HCT116 (cell line): ENCODE measurements around the gene CTNNA2. TPM values are rescaled to one million over a fixed set of nuclear protein-coding genes. Genes with fewer than 3 reads are reported as not detected.

ENCODE experiments used
- ATAC-seq: fragments of 200-7000 bp; cut with Tn5 transposase; 2 replicates; pipeline ENCODE4 v1.9.1; 2020; ENCODE audit warnings: mild to moderate bottlenecking, moderate library complexity
- BruUV-seq: library from RNA; stranded (reverse); fragments of 400-500 nt; replicated peaks from 2 replicates; lab custom pipeline; 2021; lab: Mats Ljungman, UMichigan
- CTCF ChIA-PET: fragments of 300-600 bp; sonication (Branson Sonifier 250); formaldehyde crosslinking; loops from one replicate; lab custom pipeline; 2021; ENCODE audit warnings: antibody characterized with exemption; lab: Charles Lee
- POLR2A ChIA-PET: fragments of 300-600, 350-600 bp; sonication (Branson Sonifier 250); formaldehyde crosslinking; loops from one replicate; lab custom pipeline; 2021; ENCODE audit warnings: antibody characterized with exemption; lab: Charles Lee
- RAD21 ChIA-PET, 2 experiments: fragments of 300-600 bp; sonication (Branson Sonifier 250); formaldehyde crosslinking; loops; one replicate each; lab custom pipeline; 2023; ENCODE audit warnings: low total read pairs in 2 of 2; ENCODE audit not compliant: uncharacterized antibody in 2 of 2, unreplicated experiment in 2 of 2, low non-redundant PET in 1 of 2; lab: Charles Lee
- DNase-seq: peaks from one replicate; pipeline ENCODE4 v3.0.0-alpha.2; 2010; ENCODE audit warnings: low read depth, low spot score
- H2AFZ ChIP-seq: fragments of 200-600 bp; shearing (Covaris generic), sonication (generic); 2 replicates; pipeline ENCODE4 v1.6.1; 2017; ENCODE audit warnings: low read depth, mixed run types, mixed read lengths, antibody characterized with exemption, low read length; ENCODE audit not compliant: poor library complexity, severe bottlenecking
- H3K27ac ChIP-seq: 2 replicates; pipeline ENCODE4 v1.5.1; 2012; ENCODE audit warnings: low read depth, low read length
- H3K27me3 ChIP-seq: fragments of 200-600 bp; sonication (generic); 2 replicates; pipeline ENCODE4 v1.6.1; 2016; ENCODE audit warnings: mixed run types, low read length, mixed read lengths; ENCODE audit not compliant: insufficient read depth
- H3K36me3 ChIP-seq, 2 experiments: fragments of 200-500 bp in 1 of 2; fragments of 200-600 bp in 1 of 2; sonication (Bioruptor generic) in 1 of 2; sonication (generic) in 1 of 2; 2 replicates each; pipeline versions ENCODE4 v1.5.1 to v1.6.1; 2014 to 2016; ENCODE audit warnings: low read length in 2 of 2, inconsistent platforms in 1 of 2, mixed read lengths in 1 of 2, mixed run types in 1 of 2; ENCODE audit not compliant: insufficient read depth in 2 of 2, control insufficient read depth in 1 of 2
- H3K4me1 ChIP-seq, 2 experiments: fragments of 200-600 bp in 1 of 2; sonication (generic) in 1 of 2; 2 replicates each; pipeline versions ENCODE4 v1.5.1 to v1.6.1; 2012 to 2017; ENCODE audit warnings: low read length in 2 of 2, inconsistent platforms in 1 of 2, mild to moderate bottlenecking in 1 of 2, mixed read lengths in 1 of 2, mixed run types in 1 of 2, moderate library complexity in 1 of 2; ENCODE audit not compliant: insufficient read depth in 2 of 2, control insufficient read depth in 1 of 2
- H3K4me2 ChIP-seq: fragments of 200-600 bp; sonication (generic); 2 replicates; pipeline ENCODE4 v1.6.1; 2017; ENCODE audit warnings: mixed run types, low read length, mixed read lengths
- H3K4me3 ChIP-seq, 2 experiments: fragments of 200-600 bp in 1 of 2; sonication (generic) in 1 of 2; replicated peaks in 1 of 2; 2 replicates each; pipeline ENCODE4 v1.5.1; 2011 to 2016; ENCODE audit warnings: low read length in 2 of 2, control low read depth in 1 of 2, low read depth in 1 of 2, mild to moderate bottlenecking in 1 of 2, mixed read lengths in 1 of 2, mixed run types in 1 of 2
- H3K79me2 ChIP-seq: fragments of 200-600 bp; sonication (generic); 2 replicates; pipeline ENCODE4 v1.6.1; 2017; ENCODE audit warnings: mild to moderate bottlenecking, mixed run types, low read length, moderate library complexity, mixed read lengths; ENCODE audit not compliant: insufficient read depth
- H3K9ac ChIP-seq: fragments of 200-600 bp; sonication (generic); 2 replicates; pipeline ENCODE4 v1.6.1; 2016; ENCODE audit warnings: low read length, mixed read lengths
- H3K9me2 ChIP-seq: fragments of 200-600 bp; sonication (generic), shearing (Covaris generic); 2 replicates; pipeline ENCODE4 v1.6.1; 2017; ENCODE audit warnings: mixed run types, mild to moderate bottlenecking, moderate library complexity; ENCODE audit not compliant: insufficient read depth
- H3K9me3 ChIP-seq, 2 experiments: fragments of 200-500 bp in 1 of 2; fragments of 200-600 bp in 1 of 2; sonication (Bioruptor generic) in 1 of 2; sonication (generic) in 1 of 2; 2 replicates each; pipeline ENCODE4 v1.6.1; 2014 to 2017; ENCODE audit warnings: low read length in 2 of 2, mixed read lengths in 2 of 2, inconsistent platforms in 1 of 2, low read depth in 1 of 2, mild to moderate bottlenecking in 1 of 2, mixed run types in 1 of 2, moderate library complexity in 1 of 2; ENCODE audit not compliant: control insufficient read depth in 1 of 2, insufficient read depth in 1 of 2
- H4K20me1 ChIP-seq: fragments of 200-600 bp; sonication (generic), shearing (Covaris generic); 2 replicates; pipeline ENCODE4 v1.6.1; 2017; ENCODE audit warnings: mixed run types, mild to moderate bottlenecking, moderate library complexity; ENCODE audit not compliant: insufficient read depth
- CEBPB ChIP-seq: IDR thresholded peaks from 2 replicates; pipeline ENCODE4 v1.6.1; 2012; ENCODE audit warnings: low read depth
- EGR1 ChIP-seq: IDR thresholded peaks from 2 replicates; pipeline ENCODE4 v1.6.1; 2012; ENCODE audit warnings: low read depth
- EZH2 ChIP-seq: fragments of 200-600 bp; sonication (generic); IDR thresholded peaks from 2 replicates; pipeline ENCODE4 v1.6.1; 2017; ENCODE audit warnings: antibody characterized with exemption, mixed run types
- SRF ChIP-seq: IDR thresholded peaks from 2 replicates; pipeline ENCODE4 v1.6.1; 2012; ENCODE audit warnings: low read depth
- TCF7L2 ChIP-seq: IDR thresholded peaks from 2 replicates; pipeline ENCODE4 v1.7.0; 2011; ENCODE audit warnings: borderline replicate concordance, inconsistent platforms; ENCODE audit not compliant: insufficient read depth, insufficient read length; ENCODE audit errors: extremely low read depth
- YY1 ChIP-seq: IDR thresholded peaks from 2 replicates; pipeline ENCODE4 v1.6.1; 2011; ENCODE audit warnings: low read length, low read depth, moderate library complexity, mild to moderate bottlenecking; ENCODE audit not compliant: insufficient replicate concordance; ENCODE audit errors: extremely low read depth
- ZBTB33 ChIP-seq: IDR thresholded peaks from 2 replicates; pipeline ENCODE4 v1.6.1; 2011; ENCODE audit warnings: mild to moderate bottlenecking, low read length, moderate library complexity; ENCODE audit not compliant: insufficient replicate concordance; ENCODE audit errors: extremely low read depth
- ZNF274 ChIP-seq: fragments of 200-500 bp; sonication (Bioruptor generic); IDR thresholded peaks from 2 replicates; pipeline ENCODE4 v1.6.1; 2014; ENCODE audit warnings: mild to moderate bottlenecking, low read depth, low read length, inconsistent platforms
- intact Hi-C: fragments of 100-400 bp; cut with micrococcal nuclease; formaldehyde crosslinking; loops from 2 replicates; pipeline ENCODE4 v1.10.0; 2022
- total RNA-seq: library from RNA; stranded (reverse); gene quantifications from one replicate; pipeline ENCODE4 v1.2.1, GENCODE V29; 2021; ENCODE audit not compliant: unreplicated experiment
- TF ChIP-seq, protein P1 (sequence below): IDR thresholded peaks from 2 replicates; pipeline ENCODE4 v1.6.1; 2012; ENCODE audit warnings: low read depth
- TF ChIP-seq, protein P2 (sequence below): IDR thresholded peaks from 2 replicates; pipeline ENCODE4 v1.6.1; 2012

CTNNA2 gene
- total RNA-seq, 1 experiment from 2014 or later: not detected

DNA sequence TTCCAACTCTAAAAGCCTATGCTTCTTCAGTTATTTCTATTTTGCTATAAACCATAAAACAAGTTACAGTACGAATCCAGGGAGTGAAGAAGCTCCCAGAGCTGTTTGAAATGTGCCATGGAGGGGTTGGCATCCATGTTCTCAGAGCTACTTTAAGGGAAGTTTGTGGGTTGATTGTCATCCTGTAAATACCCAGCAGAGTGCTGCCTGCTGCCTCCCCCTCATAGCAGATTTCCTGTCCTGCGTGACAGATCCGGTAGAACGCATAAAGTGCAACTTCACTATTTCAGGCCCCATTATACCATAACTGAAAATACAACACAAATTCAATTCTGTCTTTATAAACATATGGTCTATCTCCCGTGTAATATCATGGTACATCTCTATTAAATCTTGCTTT is 114.4 kb downstream of the CTNNA2 start:
- no peak overlapping the region for H3K4me2 ChIP-seq
- H3K79me2 ChIP-seq: no peaks in the 10 kb centered on the region
- H3K9me2 ChIP-seq: no peaks in the 10 kb centered on the region
- CTCF ChIA-PET: no interaction called here
- no peak overlapping the region for H2AFZ ChIP-seq
- H3K9me3 ChIP-seq: peaks cover 9 to 35% of the 10 kb centered on the region in 2 experiments; a peak in 2 of 4 replicates
- no peaks in the 10 kb centered on the region for H4K20me1 ChIP-seq
- H3K36me3 ChIP-seq: no peaks in the 10 kb centered on the region
- ATAC-seq: no peak
- POLR2A ChIA-PET: no interaction called here
- TF ChIP-seq EZH2: no peak
- TF ChIP-seq TCF7L2: no peak
- no peak for TF ChIP-seq ZNF274
- TF ChIP-seq SRF: no peak
- TF ChIP-seq ZBTB33: no peak
- TF ChIP-seq, protein P1, sequence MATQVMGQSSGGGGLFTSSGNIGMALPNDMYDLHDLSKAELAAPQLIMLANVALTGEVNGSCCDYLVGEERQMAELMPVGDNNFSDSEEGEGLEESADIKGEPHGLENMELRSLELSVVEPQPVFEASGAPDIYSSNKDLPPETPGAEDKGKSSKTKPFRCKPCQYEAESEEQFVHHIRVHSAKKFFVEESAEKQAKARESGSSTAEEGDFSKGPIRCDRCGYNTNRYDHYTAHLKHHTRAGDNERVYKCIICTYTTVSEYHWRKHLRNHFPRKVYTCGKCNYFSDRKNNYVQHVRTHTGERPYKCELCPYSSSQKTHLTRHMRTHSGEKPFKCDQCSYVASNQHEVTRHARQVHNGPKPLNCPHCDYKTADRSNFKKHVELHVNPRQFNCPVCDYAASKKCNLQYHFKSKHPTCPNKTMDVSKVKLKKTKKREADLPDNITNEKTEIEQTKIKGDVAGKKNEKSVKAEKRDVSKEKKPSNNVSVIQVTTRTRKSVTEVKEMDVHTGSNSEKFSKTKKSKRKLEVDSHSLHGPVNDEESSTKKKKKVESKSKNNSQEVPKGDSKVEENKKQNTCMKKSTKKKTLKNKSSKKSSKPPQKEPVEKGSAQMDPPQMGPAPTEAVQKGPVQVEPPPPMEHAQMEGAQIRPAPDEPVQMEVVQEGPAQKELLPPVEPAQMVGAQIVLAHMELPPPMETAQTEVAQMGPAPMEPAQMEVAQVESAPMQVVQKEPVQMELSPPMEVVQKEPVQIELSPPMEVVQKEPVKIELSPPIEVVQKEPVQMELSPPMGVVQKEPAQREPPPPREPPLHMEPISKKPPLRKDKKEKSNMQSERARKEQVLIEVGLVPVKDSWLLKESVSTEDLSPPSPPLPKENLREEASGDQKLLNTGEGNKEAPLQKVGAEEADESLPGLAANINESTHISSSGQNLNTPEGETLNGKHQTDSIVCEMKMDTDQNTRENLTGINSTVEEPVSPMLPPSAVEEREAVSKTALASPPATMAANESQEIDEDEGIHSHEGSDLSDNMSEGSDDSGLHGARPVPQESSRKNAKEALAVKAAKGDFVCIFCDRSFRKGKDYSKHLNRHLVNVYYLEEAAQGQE: no peak
- no peak for TF ChIP-seq YY1
- no peak for TF ChIP-seq CEBPB
- TF ChIP-seq EGR1: no peak
- TF ChIP-seq, protein P2, sequence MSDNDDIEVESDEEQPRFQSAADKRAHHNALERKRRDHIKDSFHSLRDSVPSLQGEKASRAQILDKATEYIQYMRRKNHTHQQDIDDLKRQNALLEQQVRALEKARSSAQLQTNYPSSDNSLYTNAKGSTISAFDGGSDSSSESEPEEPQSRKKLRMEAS: no peak
- H3K4me3 ChIP-seq: no peak overlapping the region
- intact Hi-C loops: no loop called here
- DNase-seq: no peak
- H3K27ac ChIP-seq: no peak overlapping the region
- BruUV-seq: no TSS peak
- no peaks in the 10 kb centered on the region for H3K4me1 ChIP-seq
- no peak overlapping the region for H3K9ac ChIP-seq
- H3K27me3 ChIP-seq: no peaks in the 10 kb centered on the region
- RAD21 ChIA-PET: no interaction called here
